ENCODE measurements around the gene TDRD7. TPM values are rescaled to one million over a fixed set of nuclear protein-coding genes. Genes with fewer than 3 reads are reported as not detected.
A peak's percentile ranks its signal among the peaks of the same experiment; 100 is the strongest.

Gene TDRD7
- total and polyA plus RNA-seq, 2 donors, result 8.7 to 9.8 TPM

DNA sequence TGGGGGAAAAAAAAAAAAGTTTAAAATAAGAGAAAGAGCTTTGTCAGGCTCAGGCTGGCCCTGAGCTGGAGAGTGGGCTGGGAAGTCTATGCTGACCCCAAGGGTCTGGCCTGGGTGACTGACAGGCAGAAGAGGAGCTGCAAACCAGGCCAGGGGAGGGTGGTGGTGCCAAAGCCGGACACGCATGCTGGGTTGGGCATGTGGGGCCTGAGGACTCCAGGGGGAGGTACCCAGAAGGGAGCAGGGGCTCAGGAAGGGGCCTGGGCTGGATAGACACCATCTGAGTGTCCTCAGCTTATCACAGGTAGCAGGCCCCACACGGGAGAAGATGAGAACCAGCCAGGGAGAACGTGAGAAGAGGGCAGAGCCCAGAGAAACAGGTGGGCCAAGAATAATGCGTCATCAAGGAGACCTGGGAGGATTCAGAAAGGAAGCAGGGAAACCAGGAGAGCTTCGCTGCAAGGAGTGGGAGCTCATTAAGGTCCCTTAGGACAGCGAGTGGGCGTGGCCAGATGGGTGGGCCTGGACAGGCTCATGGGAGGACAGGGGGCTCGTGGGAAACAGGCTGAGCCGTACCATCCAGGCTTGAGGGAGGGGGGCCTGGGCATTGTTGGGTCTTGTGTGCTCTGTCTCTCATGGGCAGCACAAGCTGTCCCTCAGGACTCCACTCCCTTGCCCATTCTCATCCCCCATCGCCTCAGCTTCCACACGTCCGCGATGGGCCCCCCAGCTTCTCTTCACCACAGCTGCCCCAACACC, 105.6 kb downstream of the TDRD7 start:
- WGBS, result 81% methylated on average over 14 of the region's 14 CpGs
- H3K36me3 ChIP-seq (ENCODE audit: insufficient read depth), result no peaks in the 10 kb centered on the region
- H3K4me1 ChIP-seq (ENCODE audit: insufficient read depth), result peaks cover 3% of the 10 kb centered on the region
- H3K27ac ChIP-seq (ENCODE audit: low read depth), result no peak overlapping the region
- no peak overlapping the region for H3K4me3 ChIP-seq (ENCODE audit: low read depth, low read length)
- no peak for DNase-seq (ENCODE audit: extremely low spot score)

DNA sequence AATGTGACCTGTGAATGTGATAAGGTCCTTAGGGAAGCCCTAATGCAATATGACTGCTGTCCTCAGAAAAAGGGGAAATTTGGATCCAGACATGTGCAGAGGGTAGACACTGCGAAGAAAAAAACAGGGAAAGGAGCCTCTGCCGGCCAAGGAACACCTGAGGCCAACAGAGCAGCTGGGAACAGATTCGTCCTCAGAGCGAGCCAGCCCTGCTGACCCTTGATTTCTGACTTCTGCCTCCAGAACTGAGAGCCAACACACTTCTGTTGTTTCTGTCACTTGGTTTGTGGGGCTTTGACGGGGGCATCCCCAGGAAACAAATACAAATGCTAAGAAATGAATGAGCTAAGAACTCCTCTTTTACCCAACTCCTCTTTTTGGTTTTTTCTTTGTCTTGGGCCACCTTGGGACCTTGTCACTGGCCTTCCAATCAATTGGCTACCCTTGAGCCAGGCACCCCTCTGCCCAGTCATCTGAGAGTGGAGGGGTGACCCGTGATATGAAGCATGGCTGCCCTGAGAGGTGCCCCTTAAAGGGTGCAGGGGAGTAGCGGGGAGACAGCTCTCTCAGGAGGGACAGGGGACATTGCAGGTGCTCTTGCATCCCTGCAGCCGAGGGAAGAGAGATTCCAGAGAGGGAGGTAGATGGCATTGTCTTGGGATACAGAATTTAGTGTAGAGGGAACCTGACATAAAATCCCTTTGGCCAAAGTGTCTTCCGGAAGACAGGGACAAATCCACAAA, 106.4 kb downstream of the TDRD7 start:
- Histone ChIP-seq H3K4me3 (ENCODE audit: low read depth, low read length) (no peak overlapping the region), H3K36me3 (ENCODE audit: insufficient read depth) (no peaks in the 10 kb centered on the region), H3K27ac (ENCODE audit: low read depth) (peak overlapping the region; percentile 70), H3K4me1 (ENCODE audit: insufficient read depth) (peaks cover 3% of the 10 kb centered on the region)
- no peak for DNase-seq (ENCODE audit: extremely low spot score)
- 73% methylated on average over 9 of the region's 9 CpGs for WGBS

DNA sequence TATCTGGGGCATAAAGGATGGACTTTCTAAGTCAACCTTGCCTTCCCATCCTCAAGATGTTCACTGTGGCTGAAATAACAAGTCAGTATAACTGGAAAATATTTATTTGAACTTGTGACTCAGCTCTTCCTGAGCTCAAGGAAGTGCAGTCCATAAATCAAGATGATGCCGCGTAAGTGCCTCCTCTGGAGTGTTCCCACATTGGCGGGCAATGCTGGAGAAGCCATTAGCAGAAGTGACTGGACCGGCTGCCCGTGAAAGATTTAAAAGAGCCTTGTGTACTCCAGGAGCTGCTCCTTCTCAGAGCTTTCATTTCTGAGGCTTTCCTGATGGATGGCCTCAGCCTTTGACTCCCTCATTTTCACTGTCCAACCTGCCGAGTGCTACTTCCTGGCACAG, 107.0 kb downstream of the TDRD7 start:
- 5% methylated on average over 6 of the region's 6 CpGs for WGBS
- DNase-seq (ENCODE audit: extremely low spot score), result peak; percentile 51

DNA sequence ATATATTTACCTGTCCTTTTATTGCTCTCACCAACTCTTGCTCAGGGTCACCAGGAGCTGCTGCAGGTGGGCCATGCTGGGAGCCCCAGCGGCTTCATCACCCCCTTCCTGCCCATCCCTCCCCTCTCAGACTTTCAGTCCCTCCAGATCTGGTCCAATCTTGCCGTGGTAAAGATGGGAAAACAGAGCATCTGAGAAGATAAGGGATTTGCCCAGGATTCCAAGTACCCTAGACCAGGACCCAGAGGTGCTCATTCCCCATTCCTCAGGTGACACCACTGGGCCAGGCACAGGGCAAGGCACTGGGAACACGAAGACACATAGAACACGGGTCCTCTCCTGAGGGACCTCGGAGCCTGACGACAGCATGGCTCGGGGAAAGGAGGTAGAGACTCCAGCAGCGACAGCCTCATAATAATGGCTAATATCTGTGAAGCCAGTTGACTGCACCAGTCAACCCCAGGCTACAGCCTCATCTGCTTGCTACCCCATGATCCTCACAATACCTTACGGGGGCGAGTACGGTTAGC, 107.6 kb downstream of the TDRD7 start:
- H3K4me3 ChIP-seq (ENCODE audit: low read depth, low read length), result no peak overlapping the region
- peaks cover 3% of the 10 kb centered on the region for H3K4me1 ChIP-seq (ENCODE audit: insufficient read depth)
- DNase-seq (ENCODE audit: extremely low spot score), result no peak
- WGBS, result 87% methylated on average over 11 of the region's 11 CpGs
- no peak overlapping the region for H3K27ac ChIP-seq (ENCODE audit: low read depth)
- no peaks in the 10 kb centered on the region for H3K36me3 ChIP-seq (ENCODE audit: insufficient read depth)

More for the DNA sequence above, 107.0 kb downstream of the TDRD7 start:
- H3K4me1 ChIP-seq (ENCODE audit: insufficient read depth), result peaks cover 3% of the 10 kb centered on the region
- H3K36me3 ChIP-seq (ENCODE audit: insufficient read depth), result no peaks in the 10 kb centered on the region
- H3K27ac ChIP-seq (ENCODE audit: low read depth), result no peak overlapping the region
- no peak overlapping the region for H3K4me3 ChIP-seq (ENCODE audit: low read depth, low read length)

DNA sequence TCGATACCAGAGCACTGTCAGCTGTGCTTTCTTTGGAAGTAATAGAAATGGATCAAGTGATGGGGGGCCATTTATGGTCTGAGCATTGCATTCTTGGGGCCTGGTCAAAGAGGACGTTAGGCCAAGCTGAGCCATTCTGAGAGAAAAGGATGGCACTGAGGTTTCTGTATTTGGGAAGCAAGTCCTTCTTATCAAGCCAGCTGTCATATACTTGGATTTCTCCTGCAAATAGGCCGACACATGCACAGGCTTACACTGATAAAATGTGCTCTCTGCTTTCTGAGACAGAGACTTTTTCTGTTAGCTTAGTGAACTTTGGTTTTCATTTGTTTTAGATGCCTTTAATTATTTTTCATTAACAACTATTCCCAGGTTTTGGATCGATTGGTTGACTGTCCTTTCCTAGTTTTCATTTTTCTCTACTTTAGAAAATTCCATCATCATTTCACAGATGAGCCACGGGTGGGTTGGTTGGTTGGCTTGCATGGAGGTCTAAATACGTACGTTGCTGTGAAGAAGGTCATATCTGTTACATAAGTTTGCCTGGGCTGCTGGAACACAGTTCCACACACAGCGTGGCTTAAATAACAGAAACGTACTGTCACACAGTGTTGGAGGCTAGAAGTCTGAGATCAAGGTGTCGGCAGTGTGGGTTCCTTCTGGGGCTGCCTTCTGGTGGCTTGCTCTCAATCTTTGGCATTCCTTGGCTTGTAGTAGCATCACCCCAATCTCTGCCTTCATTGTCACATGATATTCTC, 109.9 kb downstream of the TDRD7 start:
- DNase-seq (ENCODE audit: extremely low spot score), result no peak
- WGBS, result 74% methylated on average over 10 of the region's 10 CpGs
- Histone ChIP-seq H3K4me1 (ENCODE audit: insufficient read depth) (peaks cover 3% of the 10 kb centered on the region), H3K36me3 (ENCODE audit: insufficient read depth) (no peaks in the 10 kb centered on the region), H3K27ac (ENCODE audit: low read depth) (no peak overlapping the region), H3K4me3 (ENCODE audit: low read depth, low read length) (no peak overlapping the region)

DNA sequence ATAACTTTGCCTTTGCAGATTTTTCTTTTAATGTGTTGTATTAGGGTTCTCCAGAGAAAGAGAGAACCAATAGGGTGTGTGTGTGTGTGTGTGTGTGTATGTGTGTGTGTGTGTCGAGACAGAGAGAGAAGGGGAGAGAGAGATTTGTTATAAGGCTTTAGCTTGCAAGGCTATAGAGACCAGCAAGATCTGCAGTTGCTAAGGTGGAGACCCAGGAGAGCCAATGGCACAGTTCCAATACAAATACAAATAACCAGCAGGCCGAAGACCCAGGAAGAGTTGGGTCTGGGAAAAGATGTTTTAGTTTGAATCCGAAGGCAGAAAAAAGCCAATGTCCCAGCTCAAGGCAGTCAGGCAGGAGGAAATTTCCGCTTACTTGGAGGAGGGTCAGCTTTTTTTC, 112.5 kb downstream of the TDRD7 start:
- no peak overlapping the region for H3K4me3 ChIP-seq (ENCODE audit: low read depth, low read length)
- no peaks in the 10 kb centered on the region for H3K36me3 ChIP-seq (ENCODE audit: insufficient read depth)
- no peak for DNase-seq (ENCODE audit: extremely low spot score)
- H3K27ac ChIP-seq (ENCODE audit: low read depth), result no peak overlapping the region
- 76% methylated on average over 4 of the region's 4 CpGs for WGBS
- H3K4me1 ChIP-seq (ENCODE audit: insufficient read depth), result peaks cover 6% of the 10 kb centered on the region

DNA sequence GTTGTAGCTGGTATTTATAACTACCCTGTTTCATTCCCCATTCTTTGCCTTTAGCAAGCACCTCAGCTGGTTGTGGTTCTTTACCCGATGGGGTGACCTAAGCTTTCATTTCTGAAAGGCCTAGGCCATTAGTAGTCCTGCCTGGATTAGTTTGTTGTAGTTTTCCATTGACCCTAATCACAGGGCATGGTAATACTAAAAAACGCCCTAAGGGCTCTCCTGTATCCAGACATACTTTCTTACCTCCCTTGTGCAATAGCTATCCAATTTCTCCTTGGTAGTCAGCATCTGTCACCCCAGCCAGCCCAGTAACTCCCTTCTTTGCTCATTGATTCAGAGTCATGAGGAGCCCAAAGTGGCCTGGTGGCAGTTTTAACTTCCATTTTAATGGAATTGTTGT, 113.6 kb downstream of the TDRD7 start:
- no peak overlapping the region for H3K4me3 ChIP-seq (ENCODE audit: low read depth, low read length)
- 90% methylated on average over 2 of the region's 2 CpGs for WGBS
- H3K36me3 ChIP-seq (ENCODE audit: insufficient read depth), result no peaks in the 10 kb centered on the region
- no peak overlapping the region for H3K27ac ChIP-seq (ENCODE audit: low read depth)
- H3K4me1 ChIP-seq (ENCODE audit: insufficient read depth), result peaks cover 4% of the 10 kb centered on the region
- no peak for DNase-seq (ENCODE audit: extremely low spot score)

DNA sequence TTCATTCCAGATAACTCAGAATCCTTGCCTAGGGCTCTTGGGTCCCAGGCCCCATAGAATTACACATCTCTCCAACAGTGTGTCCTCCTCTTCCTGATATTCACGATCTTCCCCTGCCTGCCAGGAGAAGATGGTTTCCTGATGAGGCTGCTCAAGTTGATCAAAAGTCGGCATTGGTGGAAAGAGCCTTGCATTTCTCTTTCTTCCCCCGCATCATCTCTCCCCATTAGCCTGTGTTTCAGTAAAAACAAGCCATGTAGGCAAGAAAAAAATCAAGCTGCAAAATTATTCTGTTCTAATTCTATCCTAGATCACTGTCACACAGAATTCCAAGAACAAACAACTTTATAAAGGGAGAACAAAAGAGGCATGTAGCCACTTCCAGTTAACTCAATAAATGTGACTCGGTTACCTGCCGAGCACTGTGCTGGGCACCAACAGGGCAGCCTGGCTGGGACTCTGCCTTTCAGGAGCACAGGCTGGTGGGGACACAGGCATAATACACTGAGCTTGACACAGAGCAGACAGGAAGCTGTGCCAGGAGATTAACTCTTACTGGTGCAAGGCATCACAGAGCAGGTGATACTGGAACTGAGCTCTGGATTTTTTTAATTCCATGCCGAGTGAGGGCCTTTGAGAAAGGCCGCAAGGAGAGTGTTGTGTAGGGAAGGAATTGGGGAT, 115.1 kb downstream of the TDRD7 start:
- no peak overlapping the region for H3K4me3 ChIP-seq (ENCODE audit: low read depth, low read length)
- 88% methylated on average over 7 of the region's 7 CpGs for WGBS
- no peak overlapping the region for H3K27ac ChIP-seq (ENCODE audit: low read depth)
- no peaks in the 10 kb centered on the region for H3K36me3 ChIP-seq (ENCODE audit: insufficient read depth)
- H3K4me1 ChIP-seq (ENCODE audit: insufficient read depth), result peaks cover 4% of the 10 kb centered on the region
- no peak for DNase-seq (ENCODE audit: extremely low spot score)

DNA sequence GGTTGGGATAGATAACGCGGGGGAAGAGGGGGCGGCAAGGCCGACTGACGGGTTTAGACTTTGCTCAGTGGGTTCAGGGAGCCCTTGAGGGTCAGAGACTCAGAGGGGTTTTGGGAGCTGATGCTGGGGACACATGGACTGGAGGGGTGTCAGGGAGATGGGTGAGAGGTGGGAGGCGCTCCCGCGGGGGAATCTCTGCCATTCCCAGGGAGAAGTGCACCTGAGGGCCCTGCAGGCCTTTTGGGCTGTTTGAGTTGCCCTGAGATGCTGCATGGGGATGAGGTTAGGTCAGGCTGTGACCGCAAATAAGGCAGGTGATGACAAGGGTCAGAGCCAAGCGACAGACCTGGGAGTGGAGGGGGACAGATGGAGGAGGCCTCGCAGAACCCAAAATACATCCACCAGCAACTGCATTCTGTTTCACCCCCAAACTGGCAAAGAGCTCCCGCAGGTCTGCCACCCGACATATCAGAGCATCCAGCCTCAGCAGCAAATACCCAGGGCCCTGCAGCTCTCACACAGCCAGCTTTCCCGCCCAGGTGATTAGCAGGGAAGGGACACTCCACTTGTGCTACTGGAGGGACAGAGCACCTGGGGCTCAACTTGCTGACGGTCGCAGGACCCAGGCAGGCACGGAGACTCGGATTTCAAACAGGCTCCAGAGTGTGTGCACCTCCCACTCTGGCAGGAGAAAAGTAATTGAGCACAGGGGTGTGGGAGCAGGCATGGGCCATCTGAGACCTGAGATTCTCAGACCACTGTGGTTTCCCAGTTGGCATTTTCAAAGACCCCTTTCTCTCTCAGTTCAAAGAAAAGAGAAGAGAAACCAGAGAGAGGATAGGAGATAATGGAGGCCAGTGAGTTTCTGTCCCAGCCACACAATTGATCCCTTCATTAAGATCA, 116.0 kb downstream of the TDRD7 start:
- H3K4me3 ChIP-seq (ENCODE audit: low read depth, low read length), result no peak overlapping the region
- H3K36me3 ChIP-seq (ENCODE audit: insufficient read depth), result no peaks in the 10 kb centered on the region
- peaks cover 4% of the 10 kb centered on the region for H3K4me1 ChIP-seq (ENCODE audit: insufficient read depth)
- no peak for DNase-seq (ENCODE audit: extremely low spot score)
- H3K27ac ChIP-seq (ENCODE audit: low read depth), result peak overlapping the region; percentile 76
- 84% methylated on average over 18 of the region's 18 CpGs for WGBS

DNA sequence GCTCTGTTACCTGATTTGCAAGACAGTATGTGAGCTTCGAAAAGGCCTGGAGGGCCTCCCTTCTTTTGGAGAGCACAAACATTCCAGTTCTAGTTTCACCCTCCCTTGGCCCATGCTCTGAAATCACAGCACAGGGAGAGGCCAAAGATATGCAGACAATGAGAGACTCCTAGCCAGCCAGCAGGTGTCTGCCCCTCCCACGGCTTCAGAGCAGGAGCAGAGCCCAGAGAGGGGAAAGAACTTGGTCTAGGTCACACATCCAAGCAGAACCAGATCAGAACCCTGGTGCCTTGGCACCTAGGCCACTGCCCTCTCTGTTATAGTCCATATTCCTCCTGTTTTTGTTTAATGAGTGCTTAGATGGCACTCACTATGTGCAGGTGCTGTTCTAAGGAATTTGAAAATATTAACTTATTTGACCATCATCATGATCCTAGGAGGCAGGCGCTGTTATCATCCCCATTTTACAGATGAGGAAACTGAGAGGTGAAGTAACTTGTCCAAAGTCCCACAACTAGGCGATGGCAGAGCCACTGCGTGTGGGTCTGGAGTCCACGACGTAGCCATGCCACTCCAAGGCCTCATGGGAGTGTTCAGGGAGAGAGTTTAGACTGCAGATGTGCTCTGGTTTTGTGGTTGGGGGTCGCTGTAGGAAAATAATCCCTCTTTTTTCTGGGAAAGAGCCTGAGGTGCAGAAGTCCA, 116.8 kb downstream of the TDRD7 start:
- no peak overlapping the region for H3K4me3 ChIP-seq (ENCODE audit: low read depth, low read length)
- peaks cover 4% of the 10 kb centered on the region for H3K4me1 ChIP-seq (ENCODE audit: insufficient read depth)
- whole genome bisulfite sequencing, result 82% methylated on average over 8 of the region's 8 CpGs
- H3K27ac ChIP-seq (ENCODE audit: low read depth), result peak overlapping the region; percentile 76
- no peak for DNase-seq (ENCODE audit: extremely low spot score)
- no peaks in the 10 kb centered on the region for H3K36me3 ChIP-seq (ENCODE audit: insufficient read depth)

DNA sequence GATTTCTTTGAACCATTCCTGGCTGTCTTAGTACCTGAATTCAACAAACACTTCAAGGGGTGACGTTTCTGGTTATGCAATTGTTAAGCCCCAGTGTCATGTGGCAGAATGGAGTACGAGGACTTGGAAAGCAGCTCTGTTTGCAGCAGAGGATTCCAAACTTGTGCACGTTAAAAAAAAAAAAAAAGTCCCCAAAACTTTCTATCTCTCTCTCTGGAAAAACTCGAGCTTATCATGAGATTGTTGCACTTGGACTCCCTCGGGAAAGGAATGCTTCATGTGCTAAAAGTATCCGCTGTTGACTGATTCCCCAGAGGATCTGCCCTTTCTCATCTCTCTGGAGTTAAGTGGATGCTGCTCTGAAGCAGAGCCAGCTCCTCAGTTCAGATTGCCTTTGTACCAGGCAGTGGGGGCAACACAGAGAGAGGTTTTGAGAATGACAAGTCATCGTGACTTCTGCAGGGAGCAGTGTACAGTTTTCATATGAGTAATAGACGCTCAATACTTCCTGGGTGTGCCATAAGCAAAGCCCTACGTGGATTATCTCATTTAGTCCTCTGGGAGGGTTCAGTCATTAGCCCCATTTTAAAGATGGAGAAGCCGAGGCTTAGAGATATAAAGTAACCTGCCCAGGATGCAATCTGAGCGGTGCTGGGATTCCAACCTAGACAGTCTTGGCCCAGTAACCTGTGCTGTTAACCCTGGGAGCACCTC, 117.6 kb downstream of the TDRD7 start:
- peaks cover 4% of the 10 kb centered on the region for H3K4me1 ChIP-seq (ENCODE audit: insufficient read depth)
- no peak for DNase-seq (ENCODE audit: extremely low spot score)
- 36% methylated on average over 11 of the region's 11 CpGs for WGBS

More for the DNA sequence above, 117.6 kb downstream of the TDRD7 start:
- H3K27ac ChIP-seq (ENCODE audit: low read depth), result peak overlapping the region; percentile 62
- H3K36me3 ChIP-seq (ENCODE audit: insufficient read depth), result no peaks in the 10 kb centered on the region
- no peak overlapping the region for H3K4me3 ChIP-seq (ENCODE audit: low read depth, low read length)
